GM18868 (cell line): ENCODE data around the gene KCNAB1.
A peak's percentile ranks its signal among the peaks of the same experiment; 100 is the strongest.
"Not testable (repeated sequence)": the region's sequence is repeated elsewhere in the genome, so short reads cannot be mapped to it uniquely, and the experiment has no call there.

Experiments
- ATAC-seq: cut with Tn5 transposase; IDR thresholded peaks from one replicate; pipeline ENCODE4 v1.9.1; 2021; ENCODE audit warnings: mild to moderate bottlenecking, moderate library complexity; ENCODE audit not compliant: unreplicated experiment

Gene KCNAB1

GRCh38 chr3:156554842-156555687 lies 434.7 kb downstream of the KCNAB1 start, which contains the start of gene SSR3:
TSS of gene SSR3 (minus strand) at chr3:156555117. CDS start at chr3:156555089, 28 bp downstream.
- ATAC-seq, result peak; percentile 99

GRCh38 chr3:156558389-156558788 lies 438.0 kb downstream of the KCNAB1 start:
- no peak for ATAC-seq

DNA sequence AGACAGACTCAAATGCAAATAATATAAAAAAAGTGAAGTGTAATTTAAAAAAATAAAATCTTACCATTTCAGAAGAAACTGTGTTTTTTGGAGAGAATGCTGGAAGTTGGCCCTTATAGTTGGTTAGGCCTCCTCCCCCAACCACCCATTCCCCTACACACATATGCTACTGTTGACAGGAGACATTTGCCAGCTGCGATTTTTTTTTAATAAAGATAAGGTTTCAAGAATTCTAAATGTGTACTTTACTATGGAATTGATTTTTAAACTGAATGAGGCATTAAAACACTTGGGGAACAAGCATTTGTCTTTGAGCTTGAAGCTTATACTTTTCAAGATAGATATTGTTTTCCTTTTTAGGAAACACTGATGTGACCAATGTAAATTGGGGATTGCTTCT lies 438.9 kb downstream of the KCNAB1 start:
- no peak for ATAC-seq

DNA sequence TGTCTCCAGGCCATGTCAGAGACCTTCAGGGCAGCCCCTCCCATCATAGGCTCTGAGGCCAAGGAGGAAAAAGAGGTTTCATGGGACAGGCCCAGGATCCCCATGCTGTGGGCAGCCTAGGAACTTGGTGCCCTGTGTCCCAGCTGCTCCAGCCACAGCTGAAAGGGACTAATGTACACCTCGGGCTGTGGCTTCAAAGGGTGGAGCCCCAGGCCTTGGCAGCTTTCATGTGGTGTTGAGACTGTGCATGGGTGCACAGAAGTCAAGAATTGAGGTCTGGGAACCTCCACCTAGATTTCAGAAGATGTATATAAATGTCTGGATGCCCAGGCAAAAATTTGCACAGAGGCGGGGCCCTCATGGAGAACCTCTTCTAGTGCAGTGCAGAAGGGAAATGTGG lies 441.2 kb downstream of the KCNAB1 start:
- peak; percentile 36 for ATAC-seq

DNA sequence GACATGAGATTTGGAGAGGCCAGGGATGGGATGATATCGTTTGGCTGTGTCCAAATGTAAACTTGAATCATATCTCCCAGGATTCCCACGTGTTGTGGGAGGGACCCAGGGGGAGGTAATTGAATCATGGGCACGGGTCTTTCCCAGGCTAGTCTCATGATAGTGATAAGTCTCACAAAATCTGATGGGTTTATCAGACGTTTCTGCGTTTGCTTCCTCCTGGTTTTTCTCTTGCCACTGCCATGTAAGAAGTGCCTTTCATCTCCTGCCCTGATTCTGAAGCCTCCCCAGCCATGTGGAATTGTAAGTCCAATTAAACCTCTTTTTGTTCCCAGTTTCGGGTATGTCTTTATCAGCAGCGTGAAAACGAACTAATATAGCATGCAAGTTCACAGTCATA lies 442.1 kb downstream of the KCNAB1 start:
- ATAC-seq, result not testable (repeated sequence)

DNA sequence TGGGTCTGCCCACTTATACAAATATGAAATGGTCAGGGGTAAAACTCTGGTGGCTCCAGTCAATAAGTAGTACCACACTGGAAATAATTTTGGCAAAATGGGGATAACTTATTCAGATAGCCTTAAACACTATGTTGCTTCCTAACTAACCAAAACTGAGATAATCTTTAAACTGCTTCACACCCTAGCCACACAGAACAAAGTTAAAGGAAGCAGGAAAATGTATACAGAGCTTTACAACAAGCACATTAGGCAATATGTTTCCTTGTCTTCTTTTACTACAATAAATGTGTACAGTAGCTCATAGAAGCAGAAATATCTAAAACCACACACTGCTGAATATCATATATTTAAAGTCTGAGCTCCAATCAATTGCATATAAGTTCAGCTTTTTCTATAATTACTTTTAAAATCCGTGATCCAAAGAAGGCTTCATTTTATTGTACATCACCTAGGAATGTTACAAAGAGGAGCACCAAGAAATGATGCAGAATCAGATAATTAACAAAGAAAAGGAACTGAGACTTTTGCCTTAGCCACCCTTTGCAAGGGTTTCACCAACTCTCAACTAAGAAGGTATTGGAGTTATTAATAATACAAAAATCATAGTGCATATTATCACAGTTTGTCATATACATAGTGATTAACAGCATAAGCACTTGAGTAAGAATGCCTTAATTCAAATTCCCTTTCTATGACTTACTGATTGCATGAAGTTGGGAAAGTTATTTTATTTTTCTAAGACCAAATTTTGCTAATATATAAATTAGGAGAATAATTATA lies 443.7 kb downstream of the KCNAB1 start:
- ATAC-seq, result no peak

GRCh38 chr3:156569016-156569415 lies 448.6 kb downstream of the KCNAB1 start:
- not testable (repeated sequence) for ATAC-seq

GRCh38 chr3:156569881-156570280 lies 449.5 kb downstream of the KCNAB1 start:
- not testable (repeated sequence) for ATAC-seq

DNA sequence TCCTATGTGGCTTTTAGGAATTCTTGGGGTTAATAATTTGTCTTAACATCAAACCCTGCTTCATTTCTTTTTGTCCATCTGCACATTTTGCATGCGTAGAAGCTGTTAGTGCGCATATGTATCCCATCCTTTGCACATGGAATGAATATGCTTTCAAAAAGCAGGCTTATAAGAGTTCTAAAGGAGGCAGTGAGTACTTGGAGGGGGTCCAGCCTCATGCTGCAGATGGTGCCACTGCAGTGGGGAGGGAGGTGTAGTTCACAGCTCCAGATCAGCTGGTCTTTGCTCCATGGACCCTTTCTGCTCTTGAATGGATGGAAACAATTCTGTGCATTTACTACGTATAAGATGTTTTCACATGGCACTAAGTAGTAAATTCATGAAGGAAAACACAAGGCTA lies 455.3 kb downstream of the KCNAB1 start:
- ATAC-seq, result no peak

DNA sequence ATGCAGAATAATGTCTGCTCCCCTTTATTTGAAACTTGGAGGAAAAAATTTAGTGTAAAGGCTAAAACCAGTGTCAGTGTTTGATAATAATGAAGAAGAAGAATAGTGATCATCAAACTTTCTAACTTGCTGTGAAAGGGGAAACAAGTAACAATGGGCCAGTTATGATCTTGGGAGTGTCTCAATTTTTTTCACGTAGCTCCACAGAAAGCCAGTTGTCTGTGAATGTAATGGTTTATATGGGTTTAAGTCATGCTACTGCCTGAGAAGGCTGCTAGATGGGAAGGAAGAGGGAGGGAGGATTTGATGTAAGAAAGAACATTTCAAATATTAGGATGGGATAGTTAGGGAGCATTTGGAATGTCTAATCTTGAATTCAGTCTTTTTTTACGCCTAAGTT lies 455.7 kb downstream of the KCNAB1 start:
- ATAC-seq, result no peak

DNA sequence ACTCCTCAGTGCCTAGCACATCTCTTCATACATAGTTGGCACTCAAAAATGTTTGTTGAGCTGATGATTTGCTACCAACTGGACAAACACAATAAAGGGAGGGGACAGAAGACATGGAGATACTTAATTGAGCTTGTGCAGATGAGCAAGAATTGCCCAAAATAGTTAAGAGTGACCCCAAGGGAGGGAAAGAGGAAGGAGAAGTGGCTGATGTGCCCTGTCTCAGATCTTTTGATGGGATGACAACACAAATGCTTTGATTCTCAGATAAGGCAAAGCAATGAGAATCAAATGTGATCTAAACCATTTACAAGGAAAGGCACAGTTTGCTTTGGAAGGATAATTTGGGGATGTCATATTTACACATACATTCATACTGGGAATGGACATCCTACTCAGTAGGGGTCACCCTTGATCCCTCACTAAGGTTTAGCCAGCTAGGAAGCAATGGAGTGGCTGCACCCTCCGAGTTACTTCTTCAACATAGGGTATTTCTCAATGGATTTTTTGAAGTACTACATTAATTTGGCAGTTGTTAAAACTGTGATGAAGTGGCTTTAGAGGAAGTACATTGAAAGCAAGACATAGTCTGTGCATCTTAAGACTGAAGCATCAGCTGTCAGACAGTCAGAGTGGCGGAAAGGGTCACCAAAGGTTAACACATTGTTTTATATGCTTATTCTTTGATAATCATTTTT lies 456.4 kb downstream of the KCNAB1 start:
- ATAC-seq, result no peak

DNA sequence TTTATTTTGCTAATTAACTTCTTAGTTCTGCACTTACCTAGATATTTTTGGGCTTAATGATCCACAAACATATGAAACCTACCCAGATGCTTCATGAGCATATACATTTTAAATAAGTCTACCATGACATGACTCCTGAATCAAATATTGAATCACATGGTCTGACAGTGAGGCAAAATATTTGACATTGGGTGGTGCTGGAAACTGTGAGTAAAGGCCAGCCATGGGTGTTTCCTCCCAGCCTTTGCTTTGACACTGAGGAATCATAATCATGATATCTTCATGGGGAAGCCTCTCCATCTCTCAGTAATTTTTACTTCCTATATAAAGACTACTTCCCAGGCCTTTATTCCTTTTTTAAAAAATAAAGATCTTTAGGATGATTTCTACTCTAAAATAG lies 457.4 kb downstream of the KCNAB1 start:
- ATAC-seq, result no peak

DNA sequence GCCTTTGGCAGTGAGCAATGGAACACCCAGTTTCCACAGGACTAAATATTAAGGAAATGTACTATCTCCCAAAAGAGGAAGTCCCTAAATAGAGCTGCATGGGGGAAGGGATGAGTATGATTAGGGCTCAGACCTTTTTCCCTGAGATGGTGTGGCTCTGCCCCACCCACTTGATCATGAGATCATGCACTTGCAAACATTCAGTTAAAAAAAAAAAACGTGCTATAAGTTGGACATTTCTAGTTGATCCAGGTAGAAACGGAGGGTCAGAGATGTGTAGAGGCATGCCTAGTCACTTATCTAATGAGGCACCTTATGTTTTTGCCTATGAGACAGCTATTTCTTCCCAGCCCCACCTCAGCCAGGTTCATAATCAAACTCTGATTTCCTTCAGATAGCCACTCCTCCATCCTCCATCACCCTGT lies 459.1 kb downstream of the KCNAB1 start:
- no peak for ATAC-seq

DNA sequence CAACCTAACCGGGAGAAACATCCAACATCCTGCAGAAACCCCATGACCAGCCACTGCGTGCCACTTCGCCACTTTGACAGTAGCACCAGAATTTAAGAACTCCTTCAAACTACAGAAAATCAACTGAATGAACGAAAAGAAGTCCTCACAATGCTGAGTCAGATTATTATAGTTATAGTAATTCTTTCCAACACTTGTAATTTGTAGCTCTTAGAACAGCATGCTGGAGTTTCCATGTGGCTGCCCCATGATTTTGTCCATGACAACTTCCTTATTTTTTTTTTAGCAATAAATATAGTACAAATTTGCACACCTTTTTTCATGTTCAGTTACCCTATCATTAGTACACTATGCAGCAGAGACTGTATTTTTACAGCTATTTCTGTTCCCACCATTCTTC lies 460.7 kb downstream of the KCNAB1 start:
- ATAC-seq, result no peak

GRCh38 chr3:156581954-156582353 lies 461.6 kb downstream of the KCNAB1 start:
- no peak for ATAC-seq

DNA sequence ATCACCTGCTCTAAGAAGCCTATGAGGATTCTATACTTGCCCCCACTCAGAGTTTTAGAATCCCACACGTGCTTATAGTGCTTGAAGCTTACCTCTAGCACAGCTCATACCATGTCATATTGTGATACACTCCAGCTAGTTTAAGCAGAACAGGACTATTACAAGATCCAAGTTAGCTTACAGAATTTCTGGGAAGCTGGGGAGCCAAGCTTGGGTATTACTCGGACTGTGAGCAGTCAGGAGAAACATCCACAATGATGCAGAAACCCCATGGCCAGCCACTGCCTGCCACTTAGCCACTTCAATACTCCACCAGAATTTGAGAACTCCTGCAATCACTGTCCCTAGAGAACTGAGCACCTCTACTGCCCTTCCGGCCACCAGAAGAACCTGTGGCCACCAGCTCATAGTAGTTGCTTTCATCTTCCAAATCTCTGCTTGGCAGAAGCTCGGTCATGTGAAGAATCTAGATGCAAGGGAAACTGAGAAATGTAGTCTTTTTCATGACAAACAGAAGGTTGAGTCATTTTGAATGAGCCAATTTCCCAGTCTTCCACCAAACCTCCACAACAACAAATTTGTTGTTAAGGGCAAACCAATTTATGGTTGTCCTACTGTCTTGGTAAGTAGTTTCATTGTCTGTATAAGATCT lies 462.3 kb downstream of the KCNAB1 start:
- peak; percentile 80 for ATAC-seq

DNA sequence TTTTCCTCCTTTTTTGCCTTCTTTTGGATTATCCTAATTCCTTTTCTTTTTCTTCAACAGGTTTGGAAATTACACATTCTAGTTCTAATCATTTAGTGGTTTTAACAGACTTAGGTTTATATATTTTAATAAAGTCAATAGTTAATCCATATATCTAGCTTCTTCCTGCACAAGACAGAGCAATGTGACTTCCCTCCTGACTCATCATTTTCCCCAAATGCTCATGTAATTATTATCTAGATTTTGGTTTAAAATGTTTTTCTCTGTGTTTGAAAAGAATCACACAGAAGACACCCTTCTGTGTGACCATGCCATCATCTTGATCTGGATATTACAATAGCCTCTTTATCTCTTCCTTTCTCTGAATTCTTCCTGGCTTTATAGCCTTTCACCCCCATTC lies 463.1 kb downstream of the KCNAB1 start:
- ATAC-seq, result no peak

GRCh38 chr3:156586905-156587759 lies 466.8 kb downstream of the KCNAB1 start:
- ATAC-seq, result peak; percentile 40

- no peak for ATAC-seq
Measured at GRCh38 chr3:156587760-156588069, 467.3 kb downstream of the KCNAB1 start.
